Astrocyte (in vitro differentiated cells and primary cell): ENCODE data around the gene USF3.

ENCODE experiments used
- EZH2 ChIP-seq: IDR thresholded peaks from 2 replicates; pipeline ENCODE4 v1.6.1; 2012; ENCODE audit warnings: mild to moderate bottlenecking, low read length, inconsistent platforms; ENCODE audit not compliant: insufficient read depth
- TF ChIP-seq, protein P1 (sequence below): IDR thresholded peaks from 2 replicates; pipeline ENCODE4 v1.5.1; 2011; ENCODE audit warnings: low read depth, mild to moderate bottlenecking, inconsistent platforms, low read length, moderate library complexity; ENCODE audit not compliant: insufficient read depth

DNA sequence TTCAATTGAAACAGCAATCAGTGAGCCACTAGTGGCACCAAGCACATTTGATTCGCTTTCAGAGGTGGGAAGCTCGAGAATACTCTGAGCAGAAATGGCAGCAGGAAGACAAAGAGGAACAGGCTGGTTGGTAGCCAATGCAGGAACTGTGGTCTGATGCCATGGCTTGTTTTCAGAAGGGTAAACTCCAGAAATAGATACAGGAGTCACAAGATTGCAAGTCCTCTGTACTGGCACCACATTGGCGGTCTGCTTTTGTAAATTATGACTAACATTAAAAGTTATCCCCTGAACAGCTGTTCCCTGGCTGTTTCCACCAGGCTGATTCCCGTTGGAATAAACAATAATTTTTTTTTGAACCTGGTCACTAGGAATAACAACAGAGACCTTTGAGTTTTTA is 35.5 kb downstream of the USF3 start:
- TF ChIP-seq, protein P1, sequence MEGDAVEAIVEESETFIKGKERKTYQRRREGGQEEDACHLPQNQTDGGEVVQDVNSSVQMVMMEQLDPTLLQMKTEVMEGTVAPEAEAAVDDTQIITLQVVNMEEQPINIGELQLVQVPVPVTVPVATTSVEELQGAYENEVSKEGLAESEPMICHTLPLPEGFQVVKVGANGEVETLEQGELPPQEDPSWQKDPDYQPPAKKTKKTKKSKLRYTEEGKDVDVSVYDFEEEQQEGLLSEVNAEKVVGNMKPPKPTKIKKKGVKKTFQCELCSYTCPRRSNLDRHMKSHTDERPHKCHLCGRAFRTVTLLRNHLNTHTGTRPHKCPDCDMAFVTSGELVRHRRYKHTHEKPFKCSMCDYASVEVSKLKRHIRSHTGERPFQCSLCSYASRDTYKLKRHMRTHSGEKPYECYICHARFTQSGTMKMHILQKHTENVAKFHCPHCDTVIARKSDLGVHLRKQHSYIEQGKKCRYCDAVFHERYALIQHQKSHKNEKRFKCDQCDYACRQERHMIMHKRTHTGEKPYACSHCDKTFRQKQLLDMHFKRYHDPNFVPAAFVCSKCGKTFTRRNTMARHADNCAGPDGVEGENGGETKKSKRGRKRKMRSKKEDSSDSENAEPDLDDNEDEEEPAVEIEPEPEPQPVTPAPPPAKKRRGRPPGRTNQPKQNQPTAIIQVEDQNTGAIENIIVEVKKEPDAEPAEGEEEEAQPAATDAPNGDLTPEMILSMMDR, result no peak
- no peak for TF ChIP-seq EZH2
